ENCODE results near the gene TFIP11. TPM values are rescaled to one million over a fixed set of nuclear protein-coding genes. Genes with fewer than 3 reads are reported as not detected.

TFIP11 gene
- total and polyA plus RNA-seq, 10 of the 15 experiments (the other 5 are each of a cell fraction or from before 2014, with no cell fraction given) = 14.2 to 43.3 (median 31.9) TPM

- ChIA-PET SMC1A (ENCODE audit: uncharacterized antibody, unreplicated experiment) (no interaction called here), RAD21 (ENCODE audit: unreplicated experiment) (no interaction called here), POLR2A (no interaction called here), CTCF (interaction anchor here (1.0 kb wide), 1 partner anchor 11 kb away, joined by 3 read pairs; no protein-coding TSS in a partner anchor)
- Histone ChIP-seq H3K4me2 (ENCODE audit: control insufficient read depth, insufficient read depth) (no peak overlapping the region), H3K36me3 (ENCODE audit: control insufficient read depth in 2 of 2, insufficient read depth in 2 of 2, low read length in 1 of 2) (no peaks in the 10 kb centered on the region; a peak in 3 of 4 replicates), H3K27me3 (replicated peaks in 1 of 2; ENCODE audit: control insufficient read depth in 2 of 2, insufficient read depth in 2 of 2, low read length in 1 of 2) (no peaks in the 10 kb centered on the region), H4K20me1 (ENCODE audit: control insufficient read depth, insufficient read depth) (no peaks in the 10 kb centered on the region), H3K9ac (ENCODE audit: control insufficient read depth, insufficient read depth, low read length) (no peak overlapping the region), H3K4me1 (ENCODE audit: control insufficient read depth, insufficient read depth, low read length) (no peaks in the 10 kb centered on the region), H3K27ac (ENCODE audit: control insufficient read depth, insufficient read depth) (no peak overlapping the region), H2AFZ (ENCODE audit: control insufficient read depth, low read depth, low read length) (no peak overlapping the region), H3K79me2 (ENCODE audit: control insufficient read depth, insufficient read depth, low read length) (no peaks in the 10 kb centered on the region; the same call in none of the 2 replicates), H3K9me3 (replicated peaks; ENCODE audit: control insufficient read depth, insufficient read depth, low read length) (no peaks in the 10 kb centered on the region), H3K4me3 (no peak overlapping the region)
- WGBS (ENCODE audit: insufficient coverage, insufficient replicate concordance, low lambda C conversion rate, missing lambda C conversion rate) = 78% methylated on average over 3 of the region's 3 CpGs
- ATAC-seq = no peak
- in situ Hi-C loops (cut with MboI) (no loop called here), intact Hi-C loops (cut with micrococcal nuclease; ENCODE audit: unreplicated experiment) (no loop called here)
- TF ChIP-seq BHLHE40 (IDR thresholded peaks at IDR 0.05; ENCODE audit: borderline replicate concordance in 1 of 2, low read depth in 2 of 2, low read length in 1 of 2) (no peak), CBFB (IDR thresholded peaks at IDR 0.05; ENCODE audit: low read depth) (no peak), CREM (IDR thresholded peaks at IDR 0.05; ENCODE audit: low read depth) (no peak), MTA3 (IDR thresholded peaks at IDR 0.05; ENCODE audit: borderline replicate concordance, low read length) (no peak), PKNOX1 (IDR thresholded peaks at IDR 0.05) (no peak), ZNF384 (IDR thresholded peaks at IDR 0.05; ENCODE audit: borderline replicate concordance, low read depth, low read length) (no peak), FOS (IDR thresholded peaks at IDR 0.05; ENCODE audit: borderline replicate concordance, extremely low read depth, insufficient read length) (no peak)
- BruUV-seq (replicated peaks) = no TSS peak
- FAIRE-seq = no peak
- DNase-seq (ENCODE audit: low read depth, low spot score) = no peak
Observed at GRCh38 chr22:26558248-26558895, 46.1 kb upstream of the TFIP11 start.

Measured in GM12878 (cell line).